DOHH2 (cell line): ENCODE data around the gene SLC7A6.

ENCODE experiments used
- H3F3A ChIP-seq: fragments of 200-600 bp; sonication (generic), shearing (Covaris generic); 2 replicates; pipeline ENCODE4 v1.6.0; 2016; ENCODE audit warnings: antibody characterized with exemption, mild to moderate bottlenecking; ENCODE audit not compliant: control insufficient read depth, insufficient read depth
- H3K27ac ChIP-seq: fragments of 200-600 bp; sonication (generic); 2 replicates; pipeline ENCODE4 v1.5.1; 2014; ENCODE audit warnings: low read depth, mild to moderate bottlenecking, low read length, moderate library complexity
- H3K27me3 ChIP-seq: fragments of 200-600 bp; sonication (generic); 2 replicates; pipeline ENCODE4 v1.6.1; 2014; ENCODE audit warnings: mild to moderate bottlenecking, low read length, mixed read lengths; ENCODE audit not compliant: control insufficient read depth
- H3K36me3 ChIP-seq: fragments of 200-600 bp; sonication (generic); 2 replicates; pipeline ENCODE4 v1.6.1; 2014; ENCODE audit warnings: mild to moderate bottlenecking, low read length, moderate library complexity, mixed read lengths; ENCODE audit not compliant: control insufficient read depth
- H3K4me1 ChIP-seq: fragments of 200-600 bp; sonication (generic); 2 replicates; pipeline ENCODE4 v1.6.1; 2014; ENCODE audit warnings: mild to moderate bottlenecking, low read length, mixed read lengths; ENCODE audit not compliant: control insufficient read depth
- H3K4me2 ChIP-seq: fragments of 200-600 bp; sonication (generic); 2 replicates; pipeline ENCODE4 v1.6.0; 2014; ENCODE audit warnings: mild to moderate bottlenecking, low read length, moderate library complexity
- H3K4me3 ChIP-seq: fragments of 200-600 bp; sonication (generic); 2 replicates; pipeline ENCODE4 v1.5.1; 2014; ENCODE audit warnings: mild to moderate bottlenecking, low read length, mixed read lengths
- H3K79me2 ChIP-seq: fragments of 200-600 bp; sonication (generic); 2 replicates; pipeline ENCODE4 v1.6.1; 2014; ENCODE audit warnings: mild to moderate bottlenecking, low read length, mixed read lengths; ENCODE audit not compliant: control insufficient read depth
- H3K9me2 ChIP-seq: fragments of 200-600 bp; sonication (generic); replicated peaks from 2 replicates; pipeline ENCODE4 v1.6.1; 2014; ENCODE audit warnings: mild to moderate bottlenecking, low read length, mixed read lengths; ENCODE audit not compliant: control insufficient read depth
- H3K9me3 ChIP-seq: fragments of 200-600 bp; sonication (generic); 2 replicates; pipeline ENCODE4 v1.6.1; 2014; ENCODE audit warnings: antibody characterized with exemption, low read length, mixed read lengths; ENCODE audit not compliant: control insufficient read depth, insufficient read depth
- H4K20me1 ChIP-seq: fragments of 200-600 bp; sonication (generic); 2 replicates; pipeline ENCODE4 v1.6.0; 2014; ENCODE audit warnings: low read depth, mild to moderate bottlenecking, antibody characterized with exemption, low read length, moderate library complexity; ENCODE audit not compliant: control insufficient read depth, insufficient read depth
- CTCF ChIP-seq: fragments of 200-600 bp; sonication (generic); IDR thresholded peaks from one replicate; pipeline ENCODE4 v1.5.1; 2014; ENCODE audit warnings: antibody characterized with exemption, mild to moderate bottlenecking, low read depth, low read length; ENCODE audit not compliant: poor library complexity, severe bottlenecking
- EZH2phosphoT487 ChIP-seq: fragments of 200-600 bp; sonication (generic); IDR thresholded peaks from 2 replicates; pipeline ENCODE4 v1.6.1; 2017; ENCODE audit warnings: borderline replicate concordance, mild to moderate bottlenecking, antibody characterized with exemption, low read length, moderate library complexity, mixed read lengths

The SLC7A6 gene

DNA sequence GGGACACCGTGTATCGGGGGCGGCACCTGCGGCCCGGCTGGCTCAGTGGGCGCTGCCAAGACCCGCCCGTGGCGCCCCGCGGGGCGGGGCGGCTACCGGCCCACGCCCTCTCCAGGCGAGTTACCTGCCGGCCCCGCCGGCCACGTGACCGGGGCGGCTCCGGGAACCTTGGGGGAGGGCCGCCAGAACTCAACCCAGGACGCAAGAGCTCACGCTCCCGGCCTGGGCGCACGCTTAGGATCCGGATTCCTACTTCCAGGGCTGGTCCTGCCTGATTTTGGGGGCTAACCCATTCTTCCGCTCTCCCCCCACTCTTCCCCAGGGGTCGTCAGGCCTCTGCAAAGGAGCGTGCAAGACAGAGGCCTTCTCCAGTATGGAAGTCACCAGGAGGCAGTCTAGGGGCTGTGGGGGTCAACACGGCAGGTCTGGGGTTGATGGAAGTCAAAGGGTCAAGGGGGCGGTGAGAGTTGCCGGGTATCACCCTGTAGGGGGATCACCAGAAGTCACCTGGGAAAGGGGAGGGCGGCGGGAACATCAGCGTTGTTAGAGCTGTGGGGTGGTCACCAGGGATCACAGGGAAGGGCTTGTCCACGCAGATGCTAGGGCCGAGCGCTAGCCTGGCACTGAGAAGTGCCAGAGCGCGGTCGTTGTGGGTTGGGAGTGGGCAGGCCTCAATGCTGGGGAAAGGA lies 28.0 kb upstream of the SLC7A6 start:
- peak overlapping the region; percentile 68 for H3K4me3 ChIP-seq
- H3K79me2 ChIP-seq = no peaks in the 10 kb centered on the region
- no peaks in the 10 kb centered on the region for H3K27me3 ChIP-seq
- H3K4me1 ChIP-seq = peaks cover 38% of the 10 kb centered on the region
- no peaks in the 10 kb centered on the region for H3K36me3 ChIP-seq
- TF ChIP-seq EZH2phosphoT487 (no peak), CTCF (no peak)
- no peaks in the 10 kb centered on the region for H4K20me1 ChIP-seq
- peak overlapping the region; percentile 76 for H3K4me2 ChIP-seq
- H3K9me2 ChIP-seq = no peaks in the 10 kb centered on the region
- H3F3A ChIP-seq = no peaks in the 10 kb centered on the region; the same call in 1 of the 2 replicates
- H3K27ac ChIP-seq = no peak overlapping the region
- H3K9me3 ChIP-seq = no peaks in the 10 kb centered on the region

- H3K4me2 ChIP-seq = peak overlapping the region; percentile 76
These were observed 27.5 kb upstream of the SLC7A6 start for GRCh38 chr16:68236826-68237242.

GRCh38 chr16:68237243-68238028 lies 26.9 kb upstream of the SLC7A6 start:
- no peaks in the 10 kb centered on the region for H3K9me3 ChIP-seq
- H3K27me3 ChIP-seq = no peaks in the 10 kb centered on the region
- H3K4me3 ChIP-seq = peak overlapping the region; percentile 68
- H3K4me1 ChIP-seq = peaks cover 38% of the 10 kb centered on the region
- no peaks in the 10 kb centered on the region for H3K36me3 ChIP-seq
- no peaks in the 10 kb centered on the region; the same call in 1 of the 2 replicates for H3F3A ChIP-seq
- TF ChIP-seq EZH2phosphoT487 = no peak
- no peak for TF ChIP-seq CTCF
- no peaks in the 10 kb centered on the region for H4K20me1 ChIP-seq
- no peaks in the 10 kb centered on the region for H3K79me2 ChIP-seq
- peak overlapping the region; percentile 76 for H3K4me2 ChIP-seq
- no peaks in the 10 kb centered on the region for H3K9me2 ChIP-seq
- H3K27ac ChIP-seq = peak overlapping the region; percentile 35; the same call in 1 of the 2 replicates

More at GRCh38 chr16:68236826-68237242, 27.5 kb upstream of the SLC7A6 start:
- TF ChIP-seq EZH2phosphoT487 (no peak), CTCF (no peak)
- no peaks in the 10 kb centered on the region for H4K20me1 ChIP-seq
- no peaks in the 10 kb centered on the region for H3K79me2 ChIP-seq
- no peaks in the 10 kb centered on the region; the same call in 1 of the 2 replicates for H3F3A ChIP-seq
- H3K9me2 ChIP-seq = no peaks in the 10 kb centered on the region
- H3K27me3 ChIP-seq = no peaks in the 10 kb centered on the region
- H3K27ac ChIP-seq = peak overlapping the region; percentile 35; the same call in 1 of the 2 replicates
- no peaks in the 10 kb centered on the region for H3K9me3 ChIP-seq
- H3K4me3 ChIP-seq = peak overlapping the region; percentile 68
- no peaks in the 10 kb centered on the region for H3K36me3 ChIP-seq
- peaks cover 38% of the 10 kb centered on the region for H3K4me1 ChIP-seq
